ENCODE measurements around the gene PCOLCE2. TPM values are rescaled to one million over a fixed set of nuclear protein-coding genes. Genes with fewer than 3 reads are reported as not detected.

Gene PCOLCE2
- total and polyA plus RNA-seq, 2 of the 8 experiments (the other 6 are each of a cell fraction or from before 2014, with no cell fraction given) = 11.1 to 12.6 TPM

DNA sequence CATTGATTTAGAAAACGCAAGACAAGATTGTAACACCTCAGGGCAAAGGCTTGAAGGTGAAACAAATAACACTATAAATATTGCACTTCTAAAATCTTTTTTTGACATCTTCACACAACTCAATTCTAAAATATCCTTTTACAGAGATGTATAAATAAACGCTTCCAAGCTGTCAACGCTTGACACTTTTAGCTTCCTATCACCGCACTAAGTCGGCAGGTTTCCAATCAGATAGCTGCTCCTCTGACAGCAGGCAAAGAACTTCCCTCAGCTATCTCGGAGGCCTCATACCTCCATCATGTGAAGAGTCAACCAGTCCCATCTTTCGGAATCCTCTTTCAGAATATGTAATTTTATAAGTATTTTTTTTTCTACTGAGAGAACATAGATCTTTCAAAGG lies 71.0 kb downstream of the PCOLCE2 start:
- 89% methylated on average over 7 of the region's 7 CpGs; no CpG with 5 or more reads in 1 of the 2 experiments for WGBS, 2 experiments (ENCODE audit: extremely low coverage in 1 of 2, insufficient coverage in 1 of 2, insufficient read length in 1 of 2, insufficient replicate concordance in 2 of 2, low coverage in 1 of 2, low lambda C conversion rate in 2 of 2, missing lambda C conversion rate in 1 of 2)
- no peak overlapping the region for H4K91ac ChIP-seq (replicated peaks; ENCODE audit: insufficient read length, low read length)
- no peaks in the 10 kb centered on the region for H3K79me2 ChIP-seq (ENCODE audit: control insufficient read depth in 1 of 2, insufficient read depth in 2 of 2, low read length in 2 of 2)
- H4K8ac ChIP-seq (ENCODE audit: extremely low read depth, insufficient read depth, low read length) = no peak overlapping the region
- no peaks in the 10 kb centered on the region for H3K79me1 ChIP-seq (ENCODE audit: low read depth, low read length)
- DNase-seq (ENCODE audit: low read depth in 1 of 2, low spot score in 2 of 2) = no peak
- no peak overlapping the region for H4K5ac ChIP-seq (ENCODE audit: insufficient read length, low read depth, low read length)
- H3K27me3 ChIP-seq (replicated peaks in 1 of 4; ENCODE audit: control insufficient read depth in 3 of 4, extremely low read depth in 1 of 4, insufficient read depth in 3 of 4, low read length in 3 of 4) = no peaks in the 10 kb centered on the region
- H3K4ac ChIP-seq (replicated peaks; ENCODE audit: insufficient read length, low read depth, low read length) = no peak overlapping the region
- no peak overlapping the region for H2BK5ac ChIP-seq (ENCODE audit: low read depth, low read length)
- no peak overlapping the region for H3K18ac ChIP-seq (ENCODE audit: extremely low read depth, low read length)
- H4K20me1 ChIP-seq (replicated peaks in 1 of 2; ENCODE audit: control insufficient read depth in 1 of 2, insufficient read depth in 2 of 2, low read length in 2 of 2) = no peaks in the 10 kb centered on the region
- H3K14ac ChIP-seq (ENCODE audit: insufficient read length) = no peak overlapping the region
- FAIRE-seq = no peak
- TF ChIP-seq RXRA (IDR thresholded peaks at IDR 0.05; ENCODE audit: insufficient read depth, low read depth, low read length) (no peak), NANOG (IDR thresholded peaks at IDR 0.05; ENCODE audit: insufficient read depth, low read depth, low read length, poor library complexity, severe bottlenecking) (no peak), TEAD4 (IDR thresholded peaks at IDR 0.05; ENCODE audit: low read depth, low read length) (no peak), GABPA (IDR thresholded peaks at IDR 0.05; ENCODE audit: borderline replicate concordance, insufficient read depth, low read length) (no peak), NRF1 (IDR thresholded peaks at IDR 0.05; ENCODE audit: low read depth, low read length) (no peak), JUND (IDR thresholded peaks at IDR 0.05; ENCODE audit: low read length) (no peak), ZNF274 (IDR thresholded peaks at IDR 0.05; ENCODE audit: borderline replicate concordance, extremely low read depth, low read length) (no peak), YY1 (IDR thresholded peaks at IDR 0.05; ENCODE audit: low read depth, low read length) (no peak), FOSL1 (IDR thresholded peaks at IDR 0.05; ENCODE audit: insufficient read depth, low read depth, low read length) (no peak), SIX5 (IDR thresholded peaks at IDR 0.05; ENCODE audit: low read depth, low read length) (no peak), RFX5 (IDR thresholded peaks at IDR 0.05; ENCODE audit: borderline replicate concordance, low read depth, low read length) (no peak), SUZ12 (IDR thresholded peaks at IDR 0.05; ENCODE audit: low read length) (no peak), GTF2F1 (IDR thresholded peaks at IDR 0.05; ENCODE audit: borderline replicate concordance, low read depth, low read length) (no peak), CBX5 (IDR thresholded peaks at IDR 0.05; ENCODE audit: low read depth, low read length) (no peak), CEBPB (IDR thresholded peaks at IDR 0.05; ENCODE audit: low read depth, low read length) (no peak), POU5F1 (IDR thresholded peaks at IDR 0.05; ENCODE audit: low read depth, low read length) (no peak)
- no peak overlapping the region for H3K4me2 ChIP-seq (ENCODE audit: insufficient read depth in 1 of 2, low read depth in 2 of 2, low read length in 2 of 2)
- POLR2A ChIA-PET (ENCODE audit: partially characterized antibody) = no interaction called here
- H3K9me3 ChIP-seq (ENCODE audit: insufficient read depth in 2 of 2, low read depth in 1 of 2, low read length in 1 of 2) = no peaks in the 10 kb centered on the region; a peak in 1 of 4 replicates
- no peak overlapping the region for H3K27ac ChIP-seq (ENCODE audit: low read depth, low read length)
- no peak overlapping the region for H2AFZ ChIP-seq (ENCODE audit: low read length)
- H2BK15ac ChIP-seq (ENCODE audit: low read length) = no peak overlapping the region
- no peak overlapping the region for H2BK20ac ChIP-seq (ENCODE audit: low read length)
- no peaks in the 10 kb centered on the region for H3K4me1 ChIP-seq (replicated peaks in 1 of 4; ENCODE audit: control insufficient read depth in 3 of 4, insufficient read depth in 4 of 4, low read length in 3 of 4)
- no peak overlapping the region for H2AK5ac ChIP-seq (ENCODE audit: low read depth, low read length)
- peaks cover 0 to 3% (median 0%) of the 10 kb centered on the region in 4 experiments; a peak in 1 of 8 replicates for H3K36me3 ChIP-seq (ENCODE audit: control insufficient read depth in 2 of 4, insufficient read depth in 4 of 4, low read length in 3 of 4)
- H3K23me2 ChIP-seq (ENCODE audit: low read depth, low read length) = no peaks in the 10 kb centered on the region
- H3K4me3 ChIP-seq (ENCODE audit: extremely low read depth in 1 of 4, insufficient read depth in 2 of 4, low read depth in 3 of 4, low read length in 4 of 4) = no peak overlapping the region
- no peak overlapping the region for H2BK12ac ChIP-seq (ENCODE audit: low read depth, low read length)
- no peak overlapping the region for H3K23ac ChIP-seq (ENCODE audit: insufficient read length)
- no peak overlapping the region for H3K9ac ChIP-seq (replicated peaks in 1 of 4; ENCODE audit: extremely low read depth in 1 of 4, low read depth in 3 of 4, low read length in 3 of 4)
- H3K56ac ChIP-seq (replicated peaks; ENCODE audit: insufficient read length, low read depth, low read length) = no peak overlapping the region
- CTCF ChIA-PET (ENCODE audit: partially characterized antibody) = interaction anchor here (1.1 to 5.5 kb wide), 4 partner anchors 10 to 177 kb away, joined by 3 to 49 read pairs (median 5); no protein-coding TSS in a partner anchor
- no peak overlapping the region for H2BK120ac ChIP-seq (replicated peaks; ENCODE audit: low read depth, low read length)

Measured in H1 (cell line).